ENCODE measurements around the gene PDE4D. TPM values are rescaled to one million over a fixed set of nuclear protein-coding genes. Genes with fewer than 3 reads are reported as not detected.

Gene PDE4D
- total RNA-seq, 1 donor, result 12.7 TPM

DNA sequence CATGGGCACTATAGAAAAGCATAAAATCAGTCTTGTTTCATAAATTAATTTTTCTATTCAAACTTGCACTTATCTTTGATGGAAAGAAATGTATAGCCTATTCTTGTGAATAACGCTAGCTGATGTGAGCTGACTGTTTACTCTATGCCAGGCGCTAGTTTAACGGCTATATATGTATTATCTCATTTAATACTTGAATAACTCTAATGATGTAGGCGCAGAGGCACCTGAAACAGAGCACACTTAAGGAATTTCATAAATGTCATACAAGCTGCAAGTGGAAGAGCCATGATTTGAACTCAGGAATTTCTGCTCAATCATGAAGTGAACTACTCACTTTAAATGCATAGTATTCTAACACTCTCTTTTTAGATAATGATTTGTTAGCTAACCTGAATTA is 551.8 kb downstream of the PDE4D start:
- TF ChIP-seq, protein P1, sequence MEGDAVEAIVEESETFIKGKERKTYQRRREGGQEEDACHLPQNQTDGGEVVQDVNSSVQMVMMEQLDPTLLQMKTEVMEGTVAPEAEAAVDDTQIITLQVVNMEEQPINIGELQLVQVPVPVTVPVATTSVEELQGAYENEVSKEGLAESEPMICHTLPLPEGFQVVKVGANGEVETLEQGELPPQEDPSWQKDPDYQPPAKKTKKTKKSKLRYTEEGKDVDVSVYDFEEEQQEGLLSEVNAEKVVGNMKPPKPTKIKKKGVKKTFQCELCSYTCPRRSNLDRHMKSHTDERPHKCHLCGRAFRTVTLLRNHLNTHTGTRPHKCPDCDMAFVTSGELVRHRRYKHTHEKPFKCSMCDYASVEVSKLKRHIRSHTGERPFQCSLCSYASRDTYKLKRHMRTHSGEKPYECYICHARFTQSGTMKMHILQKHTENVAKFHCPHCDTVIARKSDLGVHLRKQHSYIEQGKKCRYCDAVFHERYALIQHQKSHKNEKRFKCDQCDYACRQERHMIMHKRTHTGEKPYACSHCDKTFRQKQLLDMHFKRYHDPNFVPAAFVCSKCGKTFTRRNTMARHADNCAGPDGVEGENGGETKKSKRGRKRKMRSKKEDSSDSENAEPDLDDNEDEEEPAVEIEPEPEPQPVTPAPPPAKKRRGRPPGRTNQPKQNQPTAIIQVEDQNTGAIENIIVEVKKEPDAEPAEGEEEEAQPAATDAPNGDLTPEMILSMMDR (IDR thresholded peaks at IDR 0.05; ENCODE audit: insufficient read depth, low read length), result no peak
- DNase-seq (ENCODE audit: low read depth), result no peak
- H3K4me3 ChIP-seq (ENCODE audit: low read depth, low read length), result no peak overlapping the region

DNA sequence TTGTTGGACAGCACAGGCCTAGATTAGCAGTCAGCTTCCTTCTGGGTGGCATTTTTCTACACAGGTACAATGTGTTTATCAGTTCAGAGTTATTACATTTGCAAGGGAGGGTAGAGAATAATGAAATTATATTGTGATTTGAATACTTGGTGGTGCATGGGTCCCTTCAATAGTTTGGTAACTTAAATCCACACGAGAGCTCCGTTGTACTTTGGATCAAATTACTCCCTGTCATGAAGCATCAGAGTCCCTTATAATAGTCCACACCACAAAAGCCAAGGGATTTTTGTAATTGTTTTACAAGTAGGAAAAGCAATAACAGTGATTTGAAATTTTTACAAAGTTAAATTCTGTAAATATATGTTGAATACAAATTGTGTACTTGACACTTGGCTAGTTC is 552.4 kb downstream of the PDE4D start:
- DNase-seq (ENCODE audit: low read depth), result no peak
- no peak overlapping the region for H3K4me3 ChIP-seq (ENCODE audit: low read depth, low read length)
- TF ChIP-seq, protein P1 (IDR thresholded peaks at IDR 0.05; ENCODE audit: insufficient read depth, low read length), result no peak

DNA sequence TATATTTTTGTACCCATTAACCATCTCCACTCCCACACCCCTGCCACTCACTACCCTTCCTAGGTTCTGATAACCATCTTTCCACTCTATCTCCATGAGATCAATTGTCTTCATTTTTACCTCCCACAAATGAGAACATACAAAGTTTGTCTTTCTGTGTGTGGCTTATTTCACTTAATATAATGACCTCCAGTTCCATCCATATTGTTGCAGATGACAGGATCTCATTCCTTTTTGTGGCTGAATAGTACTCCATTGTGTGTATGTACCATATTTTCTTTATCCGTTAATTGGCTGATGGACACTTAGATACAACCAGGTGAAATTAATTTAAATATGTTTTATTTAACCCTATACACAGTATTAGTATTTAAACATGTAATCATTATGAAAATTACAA is 552.9 kb downstream of the PDE4D start:
- TF ChIP-seq, protein P1 (IDR thresholded peaks at IDR 0.05; ENCODE audit: insufficient read depth, low read length), result no peak
- no peak for DNase-seq (ENCODE audit: low read depth)
- H3K4me3 ChIP-seq (ENCODE audit: low read depth, low read length), result no peak overlapping the region

DNA sequence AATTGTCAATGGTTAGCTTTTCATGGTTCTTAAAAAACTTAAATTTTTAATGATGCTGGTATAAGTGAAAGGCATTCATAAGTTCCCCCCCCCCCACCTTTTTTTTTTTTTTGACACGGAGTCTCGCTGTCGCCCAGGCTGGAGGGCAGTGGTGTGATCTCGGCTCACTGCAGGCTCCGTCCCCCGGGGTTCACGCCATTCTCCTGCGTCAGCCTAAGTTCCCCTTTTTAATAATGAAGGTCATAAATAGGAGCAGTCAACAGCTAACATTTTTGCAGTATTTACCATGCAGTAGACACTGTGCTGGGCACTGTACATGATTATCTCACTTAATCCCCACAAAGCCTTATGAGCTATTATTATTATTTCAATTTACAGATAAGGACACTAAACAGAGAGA is 556.3 kb downstream of the PDE4D start:
- DNase-seq (ENCODE audit: low read depth), result no peak

DNA sequence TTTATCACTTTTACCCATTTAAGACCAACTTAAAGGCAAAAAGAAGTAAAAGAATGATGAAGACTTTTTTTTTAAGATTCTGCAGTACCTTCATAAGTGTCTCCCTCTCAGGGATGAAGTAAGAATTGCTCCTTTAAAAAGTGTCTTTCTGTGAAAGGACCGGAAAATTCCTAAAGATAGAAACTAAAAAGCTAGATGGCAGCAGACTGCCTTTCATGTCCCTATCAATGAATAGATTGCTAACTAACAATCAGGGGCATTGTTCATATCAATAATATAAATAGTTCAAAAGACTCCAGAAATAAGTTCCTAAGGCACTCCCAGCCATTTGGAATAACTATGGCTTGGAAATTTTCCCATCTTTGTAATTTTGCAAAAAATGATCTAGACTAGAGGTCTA is 558.0 kb downstream of the PDE4D start:
- DNase-seq (ENCODE audit: low read depth), result no peak
- TF ChIP-seq, protein P1 (IDR thresholded peaks at IDR 0.05; ENCODE audit: insufficient read depth, low read length), result no peak

More for the DNA sequence above, 556.3 kb downstream of the PDE4D start:
- no peak overlapping the region for H3K4me3 ChIP-seq (ENCODE audit: low read depth, low read length)
- TF ChIP-seq, protein P1 (IDR thresholded peaks at IDR 0.05; ENCODE audit: insufficient read depth, low read length), result no peak

DNA sequence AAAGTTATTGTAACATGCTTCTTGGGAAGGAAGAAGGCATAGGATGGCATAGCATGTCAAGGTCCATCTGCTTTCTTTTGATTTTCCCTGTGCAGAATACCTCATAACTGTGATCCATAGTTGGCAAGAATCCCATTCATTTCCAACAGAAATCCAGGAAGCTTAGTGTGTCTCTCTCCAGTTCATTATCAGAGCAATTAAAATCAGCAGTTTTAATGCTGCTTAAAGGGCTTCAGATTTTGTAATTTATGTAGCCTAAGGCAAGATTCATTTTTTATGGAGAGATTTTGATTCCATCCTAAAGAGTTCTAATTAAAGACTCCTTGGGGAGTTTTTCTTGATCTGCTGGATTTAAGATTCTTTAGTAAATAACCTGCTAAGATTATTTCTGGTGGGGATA is 560.1 kb downstream of the PDE4D start:
- no peak overlapping the region for H3K4me3 ChIP-seq (ENCODE audit: low read depth, low read length)
- TF ChIP-seq, protein P1 (IDR thresholded peaks at IDR 0.05; ENCODE audit: insufficient read depth, low read length), result no peak
- DNase-seq (ENCODE audit: low read depth), result no peak

More for the DNA sequence above, 558.0 kb downstream of the PDE4D start:
- no peak overlapping the region for H3K4me3 ChIP-seq (ENCODE audit: low read depth, low read length)

DNA sequence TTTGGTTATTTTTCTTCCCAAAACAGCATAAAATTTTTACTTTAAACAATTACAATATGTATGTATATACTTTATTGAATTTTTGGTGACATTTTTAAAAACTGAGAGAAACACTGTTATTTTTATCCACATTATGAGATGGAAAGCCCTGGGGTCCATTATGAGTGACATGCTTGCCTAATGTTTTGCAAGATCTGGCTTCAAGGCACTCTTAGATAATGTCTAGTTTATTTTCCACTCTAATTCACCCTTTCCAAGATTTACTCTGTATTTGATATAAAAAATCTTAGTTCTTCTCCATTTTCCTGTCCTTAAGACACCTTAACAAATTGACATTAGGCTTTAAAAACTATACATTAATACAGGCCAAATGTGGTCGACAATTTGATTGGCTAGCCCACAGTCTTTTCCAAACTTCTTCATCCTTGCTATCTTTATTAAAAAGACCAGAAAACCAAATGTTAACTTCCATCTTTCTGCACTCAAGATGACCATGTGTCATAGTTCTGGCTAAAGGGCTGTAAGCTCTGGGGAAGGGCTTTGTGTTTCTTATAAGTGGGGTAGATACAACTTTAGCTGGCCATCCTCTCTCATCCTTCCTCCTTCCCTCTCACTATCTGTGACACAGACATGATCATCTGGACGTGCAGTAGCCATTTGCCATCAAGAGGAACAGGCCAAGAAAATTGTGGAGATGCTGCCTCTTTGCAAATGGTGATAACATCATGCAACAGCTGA is 561.1 kb downstream of the PDE4D start:
- no peak for DNase-seq (ENCODE audit: low read depth)
- TF ChIP-seq, protein P1 (IDR thresholded peaks at IDR 0.05; ENCODE audit: insufficient read depth, low read length), result no peak
- H3K4me3 ChIP-seq (ENCODE audit: low read depth, low read length), result no peak overlapping the region

Measured in fibroblast of the aortic adventitia (primary cell).